Breast epithelium (tissue), 4 donors: ENCODE results near the gene COX20. TPM values are rescaled to one million over a fixed set of nuclear protein-coding genes. Genes with fewer than 3 reads are reported as not detected.

Source experiments
- DNase-seq, 2 donors: peaks; one replicate each; pipeline ENCODE4 v3.0.0-alpha.2; 2019; ENCODE audit warnings: low spot score in 2 of 2
- H3K27ac ChIP-seq, 2 donors: fragments of 200-600 bp; sonication (generic) in 1 of 2; one replicate each; pipeline ENCODE4 v1.5.1; 2016 to 2019; ENCODE audit warnings: mild to moderate bottlenecking in 1 of 2
- H3K27me3 ChIP-seq, 2 donors: fragments of 200-600 bp; sonication (generic) in 1 of 2; one replicate each; pipeline versions ENCODE4 v1.5.1 to v1.6.0; 2017 to 2019; ENCODE audit warnings: control low read depth in 1 of 2, mild to moderate bottlenecking in 1 of 2
- H3K36me3 ChIP-seq: fragments of 200-600 bp; one replicate; pipeline ENCODE4 v1.5.1; 2019
- H3K4me1 ChIP-seq, 2 donors: fragments of 200-600 bp; sonication (generic); one replicate each; pipeline ENCODE4 v1.5.1; 2016 to 2019; ENCODE audit warnings: control low read depth in 1 of 2
- H3K4me3 ChIP-seq, 3 donors: fragments of 200-600 bp; sonication (generic); 1 replicate in 2 of 3; 2 replicates in 1 of 3; pipeline ENCODE4 v1.5.1; 2016 to 2019; ENCODE audit warnings: mild to moderate bottlenecking in 3 of 3, moderate library complexity in 2 of 3
- H3K9me3 ChIP-seq, 2 donors: fragments of 200-600 bp; sonication (generic) in 1 of 2; one replicate each; pipeline ENCODE4 v1.5.1; 2016 to 2019; ENCODE audit warnings: control low read depth in 1 of 2
- CTCF ChIP-seq, 3 donors: fragments of 450-650 bp; IDR thresholded peaks; one replicate each; pipeline ENCODE4 v1.5.1; 2016 to 2017; ENCODE audit warnings: antibody characterized with exemption in 3 of 3, mild to moderate bottlenecking in 3 of 3, moderate library complexity in 3 of 3
- POLR2A ChIP-seq: fragments of 450-650 bp; IDR thresholded peaks from one replicate; pipeline ENCODE4 v1.6.1; 2016; ENCODE audit warnings: antibody characterized with exemption, mild to moderate bottlenecking, moderate library complexity
- POLR2AphosphoS5 ChIP-seq, 3 donors: sonication (generic); formaldehyde crosslinking; IDR thresholded peaks; one replicate each; pipeline ENCODE4 v1.6.1; 2017; ENCODE audit warnings: antibody characterized with exemption in 3 of 3
- intact Hi-C: fragments of 100-400 bp; cut with DNase I; formaldehyde crosslinking; loops from one replicate; pipeline ENCODE4 v1.15.1; 2023; ENCODE audit warnings: low total_unique reads
- total RNA-seq, 3 donors: library from RNA; depleted of rRNA; stranded (reverse); fragments of >200 nt; gene quantifications; one replicate each; pipeline ENCODE4 v1.1.0, GENCODE V29; 2016

The COX20 gene
- total RNA-seq, 3 donors from 2014 or later, result 31.4 to 42.6 (median 35.7) TPM

GRCh38 chr1:244887281-244887680, 51.8 kb downstream of the COX20 start:
- intact Hi-C loops, result loop anchor here (5.0 kb wide), 1 partner anchor 140 kb away; no protein-coding TSS in a partner anchor
- Histone ChIP-seq H3K4me3 (no peak overlapping the region), H3K9me3 (no peaks in the 10 kb centered on the region), H3K27ac (no peak overlapping the region), H3K27me3 (no peaks in the 10 kb centered on the region), H3K36me3 (no peaks in the 10 kb centered on the region), H3K4me1 (no peaks in the 10 kb centered on the region)
- no peak for DNase-seq
- no peak for TF ChIP-seq CTCF (IDR thresholded peaks at IDR 0.05)
- no peak for TF ChIP-seq POLR2AphosphoS5 (IDR thresholded peaks at IDR 0.05)
- TF ChIP-seq POLR2A, result no peak

GRCh38 chr1:244893836-244894235, 58.4 kb downstream of the COX20 start:
- intact Hi-C loops, result no loop called here
- no peaks in the 10 kb centered on the region for H3K4me1 ChIP-seq
- no peak for TF ChIP-seq POLR2AphosphoS5 (IDR thresholded peaks at IDR 0.05)
- no peak for TF ChIP-seq POLR2A
- TF ChIP-seq CTCF (IDR thresholded peaks at IDR 0.05), result no peak

More at GRCh38 chr1:244893836-244894235, 58.4 kb downstream of the COX20 start:
- Histone ChIP-seq H3K27me3 (no peaks in the 10 kb centered on the region), H3K4me3 (no peak overlapping the region), H3K27ac (no peak overlapping the region), H3K36me3 (no peaks in the 10 kb centered on the region), H3K9me3 (no peaks in the 10 kb centered on the region)
- no peak for DNase-seq

Other genes with a start within 250 kb of the COX20 start
- 10 to 100 TPM; 27.5 to 36.3 (median 31.1) TPM for gene DESI2, start 182.5 kb upstream of the COX20 start, total RNA-seq
- gene HNRNPU, start 28.9 kb downstream of the COX20 start, total RNA-seq, result 100 to 1,000 TPM; 381 to 500 (median 416) TPM